Mesodermal cell (in vitro differentiated cells): ENCODE measurements around the gene TBC1D19.

Source experiments
- H3K27ac ChIP-seq: 2 replicates; pipeline ENCODE4 v1.7.0; 2013; ENCODE audit warnings: mild to moderate bottlenecking, low read depth, low read length, moderate library complexity; ENCODE audit not compliant: severe bottlenecking
- H3K36me3 ChIP-seq: 2 replicates; pipeline ENCODE4 v1.7.1; 2013; ENCODE audit warnings: mild to moderate bottlenecking, low read length, moderate library complexity; ENCODE audit not compliant: control insufficient read depth, insufficient read depth
- H3K4me1 ChIP-seq: one replicate; pipeline ENCODE4 v1.7.1; 2013; ENCODE audit warnings: mild to moderate bottlenecking, low read length; ENCODE audit not compliant: insufficient read depth, control insufficient read depth, poor library complexity, severe bottlenecking
- H3K4me3 ChIP-seq: 2 replicates; pipeline ENCODE4 v1.7.0; 2013; ENCODE audit warnings: low read length, control low read depth, mild to moderate bottlenecking; ENCODE audit not compliant: insufficient read depth, poor library complexity, severe bottlenecking; ENCODE audit errors: extremely low read depth
- H3K9me3 ChIP-seq: 2 replicates; pipeline ENCODE4 v1.7.1; 2013; ENCODE audit warnings: mild to moderate bottlenecking, low read length, moderate library complexity; ENCODE audit not compliant: control insufficient read depth
- WGBS, 2 experiments: methylation state at CpG; one replicate each; pipeline ENCODE4 v1.1.5; 2013; ENCODE audit warnings: missing lambda C conversion rate in 2 of 2; ENCODE audit not compliant: insufficient coverage in 2 of 2; 5-methylcytosine and 5-hydroxymethylcytosine counted together

The TBC1D19 gene

DNA sequence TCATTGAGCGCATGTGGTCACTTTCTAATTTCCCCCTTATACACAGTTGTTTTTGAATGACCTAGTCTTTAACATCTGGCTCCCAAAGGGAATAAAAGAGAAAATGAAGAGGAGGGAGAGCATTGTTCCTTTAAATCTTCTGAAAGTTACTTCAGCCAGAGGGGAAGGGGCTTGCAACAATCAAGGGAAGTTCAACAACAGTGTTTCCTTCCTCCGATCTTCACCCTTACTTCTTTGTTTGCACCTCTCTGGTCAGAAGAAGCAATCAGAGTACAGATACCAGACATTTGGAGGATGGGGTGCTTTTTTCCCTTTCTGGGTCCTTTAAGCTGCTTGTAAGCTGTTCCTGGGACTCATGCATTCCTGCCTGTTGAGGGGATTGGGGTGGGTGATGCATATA, 125.4 kb downstream of the TBC1D19 start:
- no peaks in the 10 kb centered on the region for H3K9me3 ChIP-seq
- no peaks in the 10 kb centered on the region for H3K36me3 ChIP-seq
- WGBS, 2 experiments: 100% methylated on average over 2 of the region's 2 CpGs; no CpG with 5 or more reads in 1 of the 2 experiments
- no peaks in the 10 kb centered on the region for H3K4me1 ChIP-seq
- no peak overlapping the region for H3K4me3 ChIP-seq
- H3K27ac ChIP-seq: no peak overlapping the region

GRCh38 chr4:26713563-26714151, 129.8 kb downstream of the TBC1D19 start:
- 80 to 97% methylated on average over 1 to 2 of the region's 2 CpGs for WGBS, 2 experiments
- Histone ChIP-seq H3K27ac (no peak overlapping the region), H3K4me3 (no peak overlapping the region)

DNA sequence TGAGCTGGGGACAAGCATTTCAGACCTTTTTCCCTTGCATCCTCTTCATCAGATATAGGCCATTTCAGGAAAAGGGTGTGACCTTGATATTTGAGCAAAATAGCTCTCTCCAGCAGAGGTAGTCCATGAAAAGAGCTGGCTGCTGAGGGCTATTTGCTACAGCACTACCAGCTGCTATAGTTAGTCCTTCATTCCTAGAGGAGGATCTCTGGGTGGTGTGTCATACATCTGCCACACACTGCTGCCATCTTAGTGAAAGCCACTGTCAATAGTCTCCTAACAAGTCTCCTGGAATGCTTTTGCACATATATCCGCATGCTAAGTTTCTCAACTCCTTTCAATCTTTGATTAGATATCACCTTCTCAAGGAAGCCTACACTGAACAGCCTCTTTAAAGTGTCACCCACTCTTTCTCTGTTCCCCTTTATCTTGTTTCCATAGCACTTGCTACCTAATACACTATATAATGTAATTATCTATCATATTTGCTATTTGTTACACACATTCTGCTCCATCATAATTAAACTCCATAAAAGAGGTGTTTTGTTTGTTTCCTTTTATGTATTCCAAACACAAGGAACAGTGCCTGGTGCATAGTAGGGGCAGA, 131.9 kb downstream of the TBC1D19 start:
- 67 to 94% methylated on average over 1 of the region's 1 CpG for WGBS, 2 experiments

More at GRCh38 chr4:26713563-26714151, 129.8 kb downstream of the TBC1D19 start:
- H3K9me3 ChIP-seq: no peaks in the 10 kb centered on the region
- no peaks in the 10 kb centered on the region for H3K4me1 ChIP-seq
- no peaks in the 10 kb centered on the region for H3K36me3 ChIP-seq

DNA sequence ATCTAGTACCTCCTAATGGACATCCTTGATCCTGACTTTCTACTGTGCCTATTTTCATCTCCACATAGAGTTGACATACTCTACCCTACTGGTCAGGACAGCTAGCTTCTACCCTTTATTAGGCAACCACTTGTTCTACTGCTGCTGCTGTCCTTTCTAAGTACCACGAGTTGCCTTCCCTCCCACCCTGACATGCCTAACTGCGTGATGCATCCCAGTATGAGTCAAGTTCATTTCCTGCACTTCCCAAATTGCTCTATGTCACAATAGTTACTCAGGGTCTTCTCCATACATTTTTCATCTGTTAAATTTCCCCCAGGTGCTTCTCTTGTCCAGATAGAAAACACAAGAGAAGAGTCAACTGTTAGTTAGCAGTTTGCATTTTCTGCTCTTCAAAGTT, 133.4 kb downstream of the TBC1D19 start:
- WGBS, 2 experiments: 68 to 73% methylated on average over 2 of the region's 2 CpGs
- Histone ChIP-seq H3K9me3 (no peaks in the 10 kb centered on the region), H3K4me3 (no peak overlapping the region), H3K36me3 (no peaks in the 10 kb centered on the region), H3K4me1 (no peaks in the 10 kb centered on the region), H3K27ac (no peak overlapping the region)

More for the DNA sequence above, 131.9 kb downstream of the TBC1D19 start:
- H3K4me3 ChIP-seq: no peak overlapping the region
- H3K4me1 ChIP-seq: no peaks in the 10 kb centered on the region
- no peaks in the 10 kb centered on the region for H3K36me3 ChIP-seq
- no peak overlapping the region for H3K27ac ChIP-seq
- H3K9me3 ChIP-seq: no peaks in the 10 kb centered on the region

DNA sequence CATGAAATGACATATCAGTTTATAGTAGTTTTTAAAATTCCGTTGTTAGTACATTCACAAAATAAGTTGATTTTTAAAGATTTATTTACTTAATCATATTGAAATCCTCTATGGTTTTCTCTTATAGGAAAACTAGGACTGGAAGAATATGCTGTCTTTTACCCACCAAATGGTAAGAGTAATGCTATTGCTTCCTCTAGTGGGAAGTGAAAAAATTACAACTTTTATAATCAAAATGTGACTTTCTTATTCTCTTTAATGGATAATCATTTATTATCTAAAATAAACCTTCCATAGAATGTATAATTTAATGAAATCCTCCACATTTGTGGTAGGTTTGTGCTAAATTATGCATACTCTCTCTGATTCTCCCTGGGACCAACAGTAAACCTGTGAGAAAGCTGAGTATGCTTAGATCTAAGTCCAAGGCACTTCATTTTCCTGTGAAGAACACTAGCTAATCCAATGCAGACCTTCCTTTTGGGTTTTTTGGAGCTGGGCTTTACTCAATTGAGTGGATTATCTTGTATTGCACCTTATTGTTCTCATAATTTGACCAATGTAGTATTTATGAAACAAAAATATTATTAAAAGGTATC, 136.2 kb downstream of the TBC1D19 start:
- Histone ChIP-seq H3K27ac (no peak overlapping the region), H3K4me3 (no peak overlapping the region), H3K4me1 (no peaks in the 10 kb centered on the region), H3K36me3 (no peaks in the 10 kb centered on the region), H3K9me3 (no peaks in the 10 kb centered on the region)
- no CpG with 5 or more reads among the region's 1 CpG for WGBS, 2 experiments

- H3K4me3 ChIP-seq: no peak overlapping the region
- no peaks in the 10 kb centered on the region for H3K36me3 ChIP-seq
- 67 to 90% methylated on average over 1 of the region's 1 CpG for WGBS, 2 experiments
These were observed 137.8 kb downstream of the TBC1D19 start for GRCh38 chr4:26721685-26722084.

GRCh38 chr4:26723216-26723615, 139.3 kb downstream of the TBC1D19 start:
- Histone ChIP-seq H3K27ac (no peak overlapping the region), H3K36me3 (no peaks in the 10 kb centered on the region), H3K4me3 (no peak overlapping the region), H3K4me1 (no peaks in the 10 kb centered on the region), H3K9me3 (no peaks in the 10 kb centered on the region)
- 86 to 100% methylated on average over 1 of the region's 1 CpG for WGBS, 2 experiments

More at GRCh38 chr4:26721685-26722084, 137.8 kb downstream of the TBC1D19 start:
- Histone ChIP-seq H3K9me3 (no peaks in the 10 kb centered on the region), H3K4me1 (no peaks in the 10 kb centered on the region), H3K27ac (no peak overlapping the region)

- Histone ChIP-seq H3K9me3 (no peaks in the 10 kb centered on the region), H3K36me3 (no peaks in the 10 kb centered on the region), H3K4me3 (no peak overlapping the region), H3K4me1 (no peaks in the 10 kb centered on the region), H3K27ac (no peak overlapping the region)
These were observed 140.7 kb downstream of the TBC1D19 start for GRCh38 chr4:26724534-26724933.

DNA sequence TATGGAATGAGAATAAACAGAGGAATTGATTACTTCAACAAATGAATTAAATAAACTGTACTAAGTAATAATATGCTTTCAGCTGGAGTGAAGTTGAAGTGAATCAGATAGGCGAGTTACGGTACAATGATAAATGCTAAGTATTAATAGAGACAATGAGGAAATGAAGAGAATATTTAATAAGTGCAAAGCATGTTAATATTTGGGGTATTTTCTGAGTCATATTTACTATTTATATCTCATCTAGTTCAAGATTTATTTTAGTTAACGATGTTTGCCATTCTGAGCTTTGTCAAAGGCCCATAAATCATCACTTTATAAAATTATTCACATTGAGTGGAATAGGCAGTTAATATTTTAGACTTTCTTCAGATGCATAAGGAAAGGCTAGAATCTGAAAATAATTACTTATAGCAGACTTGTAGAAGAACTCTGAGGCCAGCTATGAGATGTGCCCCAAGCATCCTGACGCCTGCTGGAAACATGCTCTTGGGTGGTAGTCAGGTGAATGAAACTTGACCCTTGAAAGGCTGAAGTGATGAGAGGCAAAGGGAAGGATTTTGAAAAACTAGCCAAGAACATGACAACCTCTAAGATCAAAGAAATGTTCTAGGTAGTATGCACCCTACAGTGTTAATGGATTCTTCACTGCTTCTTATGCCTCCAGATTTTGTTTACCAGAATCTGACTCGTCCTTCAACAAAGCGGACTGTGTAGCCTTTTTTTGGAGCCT, 142.9 kb downstream of the TBC1D19 start:
- H3K4me1 ChIP-seq: no peaks in the 10 kb centered on the region
- H3K36me3 ChIP-seq: no peaks in the 10 kb centered on the region
- 94 to 95% methylated on average over 2 to 3 of the region's 6 CpGs for WGBS, 2 experiments
- H3K27ac ChIP-seq: no peak overlapping the region
- no peak overlapping the region for H3K4me3 ChIP-seq
- H3K9me3 ChIP-seq: no peaks in the 10 kb centered on the region

GRCh38 chr4:26727844-26728243, 144.0 kb downstream of the TBC1D19 start:
- no peak overlapping the region for H3K4me3 ChIP-seq
- no peak overlapping the region for H3K27ac ChIP-seq
- no peaks in the 10 kb centered on the region for H3K36me3 ChIP-seq

GRCh38 chr4:26729027-26729426, 145.1 kb downstream of the TBC1D19 start:
- Histone ChIP-seq H3K9me3 (no peaks in the 10 kb centered on the region), H3K4me3 (no peak overlapping the region), H3K4me1 (no peaks in the 10 kb centered on the region), H3K27ac (no peak overlapping the region), H3K36me3 (no peaks in the 10 kb centered on the region)
- WGBS, 2 experiments: 63 to 75% methylated on average over 1 of the region's 3 CpGs

More at GRCh38 chr4:26727844-26728243, 144.0 kb downstream of the TBC1D19 start:
- Histone ChIP-seq H3K4me1 (no peaks in the 10 kb centered on the region), H3K9me3 (no peaks in the 10 kb centered on the region)
